KBM-7 (cell line): ENCODE data around the gene IFT25.

ENCODE experiments used
- DNase-seq: peaks from one replicate; pipeline ENCODE4 v3.0.0-alpha.2; 2015
- in situ Hi-C: fragments of 300-500 bp; cut with MboI; formaldehyde crosslinking; loops from 2 replicates; pipeline ENCODE4 v1.14.3; 2020; ENCODE audit warnings: low sequenced_read_pairs, low pct_unique_long_range_greater_than_20kb, mixed read lengths

The IFT25 gene

GRCh38 chr1:53936430-53936829 is 9.1 kb downstream of the IFT25 start:
- in situ Hi-C loops, result no loop called here
- no peak for DNase-seq

DNA sequence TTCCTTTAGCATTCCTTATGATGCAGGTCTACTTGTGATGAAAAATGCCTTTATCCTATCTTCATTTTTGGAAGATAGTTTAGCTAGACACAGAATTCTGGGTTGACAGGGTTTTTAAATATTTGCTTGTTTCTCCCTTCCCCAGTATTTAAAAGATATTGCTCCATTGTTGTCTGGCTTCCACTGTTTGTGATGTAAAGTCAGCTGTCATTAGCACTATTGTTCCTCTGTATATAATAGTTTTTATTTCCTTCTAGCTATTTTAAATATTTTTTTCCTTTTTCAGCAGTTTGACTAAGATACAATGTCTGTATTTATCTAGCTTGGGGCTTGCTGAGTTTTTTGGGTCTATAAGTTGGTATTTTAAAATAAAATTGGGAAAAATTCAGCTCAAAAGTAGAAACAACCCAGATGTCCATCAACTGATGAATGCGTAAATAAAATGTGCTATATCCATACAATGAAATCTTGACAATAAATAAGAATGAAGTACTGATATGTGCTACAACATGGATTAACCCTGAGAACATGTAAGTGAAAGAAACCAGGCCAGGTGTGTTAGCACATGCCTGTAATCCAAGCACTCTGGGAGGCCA is 11.2 kb downstream of the IFT25 start:
- peak; percentile 17 for DNase-seq
- in situ Hi-C loops, result no loop called here

DNA sequence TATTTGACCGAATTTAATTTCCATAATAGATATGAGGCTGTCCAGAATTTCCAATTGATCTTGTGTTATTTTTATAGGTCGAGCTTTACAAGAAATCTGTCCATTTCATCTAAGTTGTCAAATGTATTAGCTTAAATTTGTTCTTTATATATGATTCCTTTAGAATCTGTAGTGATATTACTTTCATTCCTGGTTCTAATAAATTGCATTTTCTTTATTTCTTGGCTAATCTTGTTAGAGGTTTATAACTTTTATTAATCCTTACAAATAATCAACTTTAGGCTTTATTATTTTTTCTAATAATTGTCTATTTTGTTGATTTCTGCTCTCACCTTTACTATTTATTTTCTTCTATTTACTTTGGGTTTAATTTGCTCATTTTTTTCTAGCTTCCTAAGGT is 14.0 kb downstream of the IFT25 start:
- in situ Hi-C loops, result no loop called here
- DNase-seq, result no peak

GRCh38 chr1:53930932-53931331 is 14.6 kb downstream of the IFT25 start:
- in situ Hi-C loops, result no loop called here
- no peak for DNase-seq

DNA sequence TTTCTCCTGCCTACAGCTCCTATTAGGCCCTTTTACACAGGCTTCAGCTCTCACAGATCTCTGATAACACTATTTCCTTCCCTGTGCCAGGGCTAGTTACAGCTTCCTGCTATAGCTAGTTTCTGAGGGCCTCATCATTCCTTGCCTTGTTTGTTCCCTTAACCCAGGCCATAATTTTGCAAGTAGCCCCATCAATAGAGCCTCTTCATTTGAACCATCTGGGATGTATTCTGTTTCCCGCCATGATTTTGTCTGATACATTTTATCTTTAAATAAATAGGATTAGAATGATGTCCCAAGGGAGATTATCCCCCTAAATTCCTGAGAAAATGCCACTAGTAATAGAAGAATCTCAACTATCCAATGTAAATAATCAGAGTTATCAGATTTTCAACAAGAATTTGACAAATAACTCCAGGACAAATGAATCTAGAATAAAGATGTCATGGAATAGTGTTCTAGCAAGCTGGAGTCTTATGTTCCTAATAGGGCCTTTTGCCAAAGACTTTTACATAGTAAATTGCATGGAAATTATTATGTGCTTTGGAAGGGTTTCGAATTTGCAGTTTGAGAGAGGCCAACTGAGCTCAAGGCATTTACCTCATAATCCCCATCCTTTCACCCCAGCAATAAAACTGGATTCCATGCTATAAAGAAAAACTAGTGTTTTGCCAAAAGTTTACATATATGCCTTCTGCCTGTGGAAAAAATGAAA is 16.1 kb downstream of the IFT25 start:
- in situ Hi-C loops, result no loop called here
- no peak for DNase-seq

DNA sequence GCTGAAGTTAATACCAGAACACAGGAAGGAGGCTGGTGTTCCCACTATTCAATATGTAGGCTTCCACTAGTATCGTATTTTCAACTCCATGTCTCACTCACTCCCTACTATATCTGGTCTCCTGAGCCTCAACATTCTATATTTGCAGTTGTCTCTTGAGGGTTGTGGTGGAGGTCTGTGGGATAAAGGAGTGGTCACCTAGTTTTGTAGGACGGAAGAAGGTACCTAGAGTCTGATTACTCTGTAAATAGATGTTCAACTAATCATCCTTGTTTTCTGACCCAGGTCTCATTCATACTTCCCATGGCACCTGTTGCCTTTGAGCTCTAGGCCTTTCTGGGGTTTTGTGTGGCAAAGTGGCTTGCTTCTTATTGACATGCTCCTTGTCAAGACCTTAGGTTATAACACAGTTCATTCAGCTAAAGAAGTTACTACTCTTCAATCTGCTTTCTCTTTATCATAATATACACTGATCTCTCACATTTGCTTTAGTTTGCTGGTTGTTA is 18.1 kb downstream of the IFT25 start:
- no peak for DNase-seq
- in situ Hi-C loops, result no loop called here

GRCh38 chr1:53919675-53920066 is 25.8 kb downstream of the IFT25 start:
- in situ Hi-C loops, result no loop called here
- DNase-seq, result no peak

DNA sequence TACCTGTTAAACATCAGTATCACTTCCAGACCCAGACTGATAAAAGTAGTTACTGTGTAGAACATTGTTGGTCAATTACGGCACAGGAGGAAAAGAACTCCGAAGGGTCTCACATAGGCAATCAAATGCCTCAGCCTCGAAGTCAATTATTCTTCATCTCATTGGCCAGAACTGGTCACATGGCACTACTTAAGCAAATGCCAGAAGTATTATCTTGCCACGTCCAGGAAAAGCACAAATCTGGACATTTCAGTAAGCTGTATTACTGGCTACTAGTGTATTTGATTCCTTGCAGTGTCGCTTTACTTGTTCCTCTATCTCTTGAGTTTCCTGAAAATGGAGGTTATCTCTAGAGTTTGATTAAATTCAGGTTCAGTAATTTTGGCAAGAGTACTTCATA is 27.2 kb downstream of the IFT25 start:
- in situ Hi-C loops, result no loop called here
- no peak for DNase-seq

DNA sequence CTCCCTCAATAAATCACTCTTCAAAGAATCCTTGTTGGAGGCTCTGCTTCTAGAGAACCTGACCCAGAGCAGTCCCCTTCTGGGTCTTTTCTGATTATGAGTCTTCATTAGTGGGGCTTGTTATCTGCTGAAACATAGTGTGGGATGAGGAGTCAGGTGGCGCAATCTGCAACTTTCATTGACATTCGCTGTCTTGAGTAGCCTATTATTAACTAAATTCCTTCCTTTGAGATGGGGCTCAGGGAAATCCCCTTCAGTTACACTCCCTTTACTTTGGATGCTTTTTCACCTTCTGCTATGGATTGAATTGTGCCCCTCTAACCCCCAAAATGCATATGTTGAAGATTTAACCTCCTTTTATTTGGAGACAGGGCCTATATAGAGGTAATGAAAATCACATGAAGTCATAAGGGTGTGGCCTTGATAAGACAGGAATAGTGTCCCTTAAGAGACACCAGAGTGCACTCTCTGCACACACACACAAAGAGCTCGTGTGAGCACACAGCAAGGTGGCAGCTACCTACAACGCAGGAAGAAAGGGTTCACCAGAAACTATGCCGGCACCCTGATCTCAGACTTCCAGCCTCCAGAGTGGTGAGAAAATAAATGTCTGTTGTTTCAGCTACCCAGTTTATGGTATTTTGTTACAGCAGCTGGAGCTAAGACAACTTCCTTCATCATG is 32.0 kb downstream of the IFT25 start:
- DNase-seq, result no peak
- in situ Hi-C loops, result no loop called here

DNA sequence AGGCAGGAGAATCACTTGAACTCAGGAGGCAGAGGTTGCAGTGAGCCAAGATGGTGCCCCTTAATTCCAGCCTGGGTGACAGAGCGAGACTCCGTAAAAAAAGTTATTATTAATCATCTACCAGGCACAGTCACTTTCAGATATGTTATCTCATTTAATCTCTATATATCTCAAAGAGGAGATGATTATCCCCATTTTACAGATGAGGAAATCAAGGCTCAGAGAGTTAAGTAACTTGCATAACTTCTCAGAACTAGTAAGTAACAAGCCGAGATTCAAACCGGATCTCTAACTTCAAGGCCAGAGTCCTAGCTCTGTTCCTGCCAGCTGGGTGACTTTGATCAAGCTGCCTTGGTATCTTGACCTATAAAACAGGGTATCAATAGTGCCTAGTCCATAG is 34.1 kb downstream of the IFT25 start:
- DNase-seq, result no peak
- in situ Hi-C loops, result no loop called here

- in situ Hi-C loops, result no loop called here
- DNase-seq, result no peak
Observed at GRCh38 chr1:53909946-53910345, 35.6 kb downstream of the IFT25 start.

GRCh38 chr1:53906121-53906520 is 39.4 kb downstream of the IFT25 start:
- in situ Hi-C loops, result no loop called here
- no peak for DNase-seq

GRCh38 chr1:53905509-53905908 is 40.0 kb downstream of the IFT25 start:
- in situ Hi-C loops, result no loop called here
- no peak for DNase-seq

DNA sequence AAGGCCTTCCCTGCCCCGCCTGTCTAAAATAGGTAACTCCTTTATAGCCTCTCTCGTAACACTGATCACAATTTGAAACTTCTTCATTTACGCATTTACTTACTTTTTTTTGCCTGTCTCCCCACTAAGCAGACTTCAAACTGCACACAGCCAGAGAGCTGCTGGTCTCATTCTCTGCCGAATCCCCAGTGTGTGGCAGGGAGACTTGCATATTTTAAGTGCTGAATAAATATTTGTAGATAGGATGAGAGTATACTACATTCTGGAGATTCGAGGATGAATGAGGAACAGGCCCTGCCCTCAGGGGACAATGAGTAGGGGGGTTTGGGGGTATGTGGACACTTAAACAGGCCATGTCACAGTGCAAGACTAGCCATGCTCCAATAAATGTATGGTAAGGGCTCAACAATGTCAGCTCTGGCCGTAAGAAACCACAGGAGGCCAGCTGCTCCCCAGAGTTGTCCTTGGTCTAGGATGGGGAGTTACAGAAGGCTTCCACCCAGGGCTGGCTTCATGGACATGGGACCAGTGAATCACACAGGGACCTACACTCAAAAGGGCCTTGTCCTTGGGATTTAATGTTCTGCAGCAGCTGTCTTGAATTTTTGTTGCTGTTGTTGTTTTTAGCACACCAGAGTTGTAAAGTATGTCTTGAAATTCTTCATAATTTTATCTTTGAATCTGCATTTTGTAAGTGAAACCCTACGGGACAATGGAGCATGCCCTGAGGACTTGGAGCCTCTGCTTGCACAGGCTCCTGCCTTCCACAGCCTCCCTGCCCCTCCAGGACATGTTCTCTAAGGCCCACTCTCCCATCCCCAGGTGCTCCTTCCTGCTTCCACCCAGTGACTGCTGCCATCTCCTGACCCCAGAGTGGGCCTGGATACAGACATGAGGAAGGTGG is 43.0 kb downstream of the IFT25 start:
- in situ Hi-C loops, result no loop called here
- DNase-seq, result no peak

DNA sequence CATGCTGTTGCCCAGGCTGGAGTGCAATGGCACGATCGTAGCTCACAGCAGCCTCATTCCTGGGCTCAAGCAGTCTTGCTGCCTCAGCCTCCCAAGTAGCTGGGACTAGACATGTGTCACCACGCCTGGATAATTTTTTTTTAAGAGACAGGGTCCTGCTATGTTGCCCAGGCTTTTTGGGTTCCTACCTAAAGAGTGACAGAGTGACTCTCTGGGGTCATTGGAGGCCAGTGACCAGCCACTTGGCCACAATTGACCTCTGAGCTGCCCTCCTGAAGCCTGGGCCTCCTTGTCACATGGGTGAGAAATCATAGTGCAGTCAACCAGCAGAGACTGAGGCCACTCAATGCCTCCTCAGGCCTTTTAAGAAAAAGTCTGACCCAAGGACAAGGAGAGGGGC is 45.8 kb downstream of the IFT25 start:
- in situ Hi-C loops, result no loop called here
- DNase-seq, result no peak

DNA sequence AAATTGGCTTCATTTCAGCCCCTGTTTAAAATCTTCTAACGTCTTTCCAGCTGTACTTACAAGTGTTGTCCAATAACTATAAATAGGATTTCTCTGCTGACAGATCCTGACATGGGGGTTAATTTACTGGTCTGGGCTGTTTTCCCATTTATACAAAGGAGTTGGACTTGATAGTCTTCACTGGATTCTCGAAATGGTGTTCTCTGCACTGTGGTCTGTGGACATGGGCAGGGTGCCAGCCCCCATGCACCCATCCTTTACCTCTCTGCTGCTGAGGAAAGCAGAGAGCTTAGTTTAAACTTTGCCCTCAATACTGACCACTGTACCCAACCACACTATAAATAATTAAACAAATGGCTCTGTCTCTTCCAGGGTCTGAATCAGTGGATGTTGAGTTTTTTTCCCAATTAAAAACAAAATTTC is 46.3 kb downstream of the IFT25 start:
- in situ Hi-C loops, result no loop called here

DNA sequence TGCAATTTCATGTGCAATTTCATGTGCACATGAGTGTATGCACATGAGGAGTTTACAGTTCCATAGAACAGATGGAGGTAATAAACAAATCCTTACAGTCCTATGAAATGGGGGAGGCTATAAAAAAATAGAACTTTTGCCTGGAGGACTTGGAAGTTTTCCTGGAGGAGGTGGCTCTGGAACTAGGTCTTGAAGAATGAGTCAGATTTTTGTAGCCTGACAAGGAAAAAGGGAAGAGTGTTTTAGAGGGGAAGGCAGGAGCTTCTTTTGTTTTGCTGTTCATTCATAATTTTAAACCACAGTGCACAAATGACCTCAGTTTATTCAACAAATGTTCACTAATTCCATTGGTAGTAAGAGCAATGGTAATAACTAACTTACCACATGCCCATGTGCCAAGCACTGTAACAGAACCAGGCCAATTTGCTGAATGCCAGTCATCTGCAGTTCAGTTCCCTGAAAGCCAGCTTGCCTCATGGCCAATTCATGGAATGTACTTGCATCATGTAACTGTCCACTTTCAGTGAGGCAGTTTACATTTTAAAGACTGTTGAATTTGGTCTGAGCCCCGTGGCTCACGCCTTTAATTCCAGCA is 48.8 kb downstream of the IFT25 start:
- in situ Hi-C loops, result no loop called here
- DNase-seq, result peak; percentile 14

More for the DNA sequence above, 46.3 kb downstream of the IFT25 start:
- no peak for DNase-seq

DNA sequence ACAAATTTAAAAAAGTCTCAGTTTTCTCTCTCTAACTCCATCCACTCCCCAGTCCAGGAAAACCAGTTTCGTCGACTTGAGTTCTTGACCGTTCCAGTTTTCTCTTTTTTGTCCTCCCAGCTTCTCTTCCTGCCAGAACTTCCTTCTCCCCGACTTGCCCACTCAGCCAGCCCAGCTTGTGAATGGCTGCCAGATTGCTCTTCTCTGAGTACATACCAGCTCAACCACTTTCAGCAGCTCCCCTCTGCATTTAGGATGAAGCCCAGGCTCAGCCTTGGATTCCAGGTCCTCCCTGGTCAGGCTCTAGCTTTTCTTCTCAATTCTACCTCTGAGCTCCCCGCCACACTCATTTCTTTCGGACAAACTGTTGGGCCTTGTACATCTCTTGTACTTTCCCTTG is 50.1 kb downstream of the IFT25 start:
- DNase-seq, result no peak
- in situ Hi-C loops, result no loop called here

- no peak for DNase-seq
- in situ Hi-C loops, result no loop called here
Observed at GRCh38 chr1:53894644-53895043, 50.9 kb downstream of the IFT25 start.
